ENCODE results near the gene PLCB1.
"Not testable (repeated sequence)": the region's sequence is repeated elsewhere in the genome, so short reads cannot be mapped to it uniquely, and the experiment has no call there.

PLCB1 gene

GRCh38 chr20:8602389-8603116 lies 470.5 kb downstream of the PLCB1 start:
- DNase-seq (ENCODE audit: low spot score), result no peak

- DNase-seq (ENCODE audit: low spot score), result no peak
Observed at GRCh38 chr20:8608470-8608869, 476.4 kb downstream of the PLCB1 start.

GRCh38 chr20:8616792-8617191 lies 484.7 kb downstream of the PLCB1 start:
- DNase-seq (ENCODE audit: low spot score), result no peak

GRCh38 chr20:8621001-8621400 lies 488.9 kb downstream of the PLCB1 start:
- no peak for DNase-seq (ENCODE audit: low spot score)

GRCh38 chr20:8624046-8624445 lies 492.0 kb downstream of the PLCB1 start:
- no peak for DNase-seq (ENCODE audit: low spot score)

GRCh38 chr20:8624616-8625015 lies 492.6 kb downstream of the PLCB1 start:
- DNase-seq (ENCODE audit: low spot score), result no peak

GRCh38 chr20:8627340-8628004 lies 495.4 kb downstream of the PLCB1 start:
- no peak for DNase-seq (ENCODE audit: low spot score)

- DNase-seq (ENCODE audit: low spot score), result no peak
Observed at GRCh38 chr20:8631271-8631670, 499.2 kb downstream of the PLCB1 start.

GRCh38 chr20:8633366-8633765 lies 501.3 kb downstream of the PLCB1 start:
- no peak for DNase-seq (ENCODE audit: low spot score)

GRCh38 chr20:8635048-8635572 lies 503.0 kb downstream of the PLCB1 start:
- no peak for DNase-seq (ENCODE audit: low spot score)

- no peak for DNase-seq (ENCODE audit: low spot score)
Observed at GRCh38 chr20:8635837-8636236, 503.8 kb downstream of the PLCB1 start.

- DNase-seq (ENCODE audit: low spot score), result no peak
Observed at GRCh38 chr20:8639112-8639778, 507.2 kb downstream of the PLCB1 start.

- no peak for DNase-seq (ENCODE audit: low spot score)
Observed at GRCh38 chr20:8640461-8640860, 508.4 kb downstream of the PLCB1 start.

- DNase-seq (ENCODE audit: low spot score), result peak; percentile 32
Observed at GRCh38 chr20:8642247-8642646, 510.2 kb downstream of the PLCB1 start.

- not testable (repeated sequence) for DNase-seq (ENCODE audit: low spot score)
Observed at GRCh38 chr20:8644468-8644867, 512.4 kb downstream of the PLCB1 start.

- DNase-seq (ENCODE audit: low spot score), result no peak
Observed at GRCh38 chr20:8645326-8645725, 513.3 kb downstream of the PLCB1 start.

GRCh38 chr20:8646033-8646441 lies 514.0 kb downstream of the PLCB1 start:
- no peak for DNase-seq (ENCODE audit: low spot score)

GRCh38 chr20:8646716-8647115 lies 514.6 kb downstream of the PLCB1 start:
- DNase-seq (ENCODE audit: low spot score), result no peak

- peak; percentile 33 for DNase-seq (ENCODE audit: low spot score)
Observed at GRCh38 chr20:8647961-8648441, 515.9 kb downstream of the PLCB1 start.

- DNase-seq (ENCODE audit: low spot score), result no peak
Observed at GRCh38 chr20:8648466-8648865, 516.4 kb downstream of the PLCB1 start.

GRCh38 chr20:8652396-8652795 lies 520.3 kb downstream of the PLCB1 start:
- DNase-seq (ENCODE audit: low spot score), result no peak

GRCh38 chr20:8654486-8654885 lies 522.4 kb downstream of the PLCB1 start:
- DNase-seq (ENCODE audit: low spot score), result no peak

GRCh38 chr20:8656335-8656734 lies 524.3 kb downstream of the PLCB1 start:
- DNase-seq (ENCODE audit: low spot score), result no peak
